Kidney epithelial cell (primary cell): ENCODE results near the gene ELK3. TPM values are rescaled to one million over a fixed set of nuclear protein-coding genes. Genes with fewer than 3 reads are reported as not detected.

Source experiments
- DNase-seq: peaks from one replicate; pipeline ENCODE4 v3.0.0-alpha.2; 2010; ENCODE audit warnings: low read depth
- H3K27me3 ChIP-seq: 2 replicates; pipeline ENCODE4 v1.6.0; 2011; ENCODE audit warnings: low read length; ENCODE audit not compliant: control insufficient read depth, insufficient read depth
- H3K36me3 ChIP-seq: 2 replicates; pipeline ENCODE4 v1.5.1; 2011; ENCODE audit warnings: low read length; ENCODE audit not compliant: control insufficient read depth, insufficient read depth
- H3K4me3 ChIP-seq: 2 replicates; pipeline ENCODE4 v1.5.1; 2011; ENCODE audit warnings: low read depth, mild to moderate bottlenecking, control low read depth, low read length
- CTCF ChIP-seq: IDR thresholded peaks from 2 replicates; pipeline ENCODE4 v1.5.1; 2011; ENCODE audit warnings: mild to moderate bottlenecking, moderate library complexity, low read length, control low read depth, inconsistent platforms; ENCODE audit not compliant: insufficient read depth, poor library complexity, severe bottlenecking
- total RNA-seq: library from RNA; depleted of rRNA; stranded (reverse); fragments of >200 nt; gene quantifications from 2 replicates; pipeline ENCODE4 v1.2.3, GENCODE V29; 2015

ELK3 gene
- total RNA-seq, 1 donor from 2014 or later = 63.5 TPM

- Histone ChIP-seq H3K27me3 (no peaks in the 10 kb centered on the region), H3K36me3 (peaks cover 2% of the 10 kb centered on the region), H3K4me3 (no peak overlapping the region)
- TF ChIP-seq CTCF = no peak
- no peak for DNase-seq
Measured at GRCh38 chr12:96263449-96263902, 69.3 kb downstream of the ELK3 start.

- Histone ChIP-seq H3K27me3 (no peaks in the 10 kb centered on the region), H3K36me3 (peaks cover 2% of the 10 kb centered on the region), H3K4me3 (no peak overlapping the region)
- TF ChIP-seq CTCF = no peak
- DNase-seq = no peak
Measured at GRCh38 chr12:96265400-96265799, 71.2 kb downstream of the ELK3 start.

GRCh38 chr12:96265836-96266235 is 71.7 kb downstream of the ELK3 start:
- peaks cover 2% of the 10 kb centered on the region for H3K36me3 ChIP-seq
- H3K4me3 ChIP-seq = no peak overlapping the region
- H3K27me3 ChIP-seq = no peaks in the 10 kb centered on the region
- DNase-seq = no peak
- no peak for TF ChIP-seq CTCF

GRCh38 chr12:96266238-96266637 is 72.1 kb downstream of the ELK3 start:
- Histone ChIP-seq H3K27me3 (no peaks in the 10 kb centered on the region), H3K36me3 (no peaks in the 10 kb centered on the region), H3K4me3 (no peak overlapping the region)
- DNase-seq = no peak
- TF ChIP-seq CTCF = no peak

GRCh38 chr12:96271469-96272199 is 77.5 kb downstream of the ELK3 start:
- Histone ChIP-seq H3K4me3 (no peak overlapping the region), H3K27me3 (no peaks in the 10 kb centered on the region), H3K36me3 (peaks cover 1% of the 10 kb centered on the region)
- no peak for DNase-seq
- no peak for TF ChIP-seq CTCF

GRCh38 chr12:96274331-96274730 is 80.2 kb downstream of the ELK3 start:
- DNase-seq = no peak
- no peak for TF ChIP-seq CTCF
- Histone ChIP-seq H3K27me3 (no peaks in the 10 kb centered on the region), H3K36me3 (peaks cover 1% of the 10 kb centered on the region), H3K4me3 (no peak overlapping the region)
